ENCODE data around the gene IRF2.

IRF2 gene

GRCh38 chr4:184460499-184461285 lies 13.7 kb downstream of the IRF2 start:
- no peak overlapping the region for H3K4me3 ChIP-seq (ENCODE audit: low read depth, low read length)
- TF ChIP-seq, protein P1, sequence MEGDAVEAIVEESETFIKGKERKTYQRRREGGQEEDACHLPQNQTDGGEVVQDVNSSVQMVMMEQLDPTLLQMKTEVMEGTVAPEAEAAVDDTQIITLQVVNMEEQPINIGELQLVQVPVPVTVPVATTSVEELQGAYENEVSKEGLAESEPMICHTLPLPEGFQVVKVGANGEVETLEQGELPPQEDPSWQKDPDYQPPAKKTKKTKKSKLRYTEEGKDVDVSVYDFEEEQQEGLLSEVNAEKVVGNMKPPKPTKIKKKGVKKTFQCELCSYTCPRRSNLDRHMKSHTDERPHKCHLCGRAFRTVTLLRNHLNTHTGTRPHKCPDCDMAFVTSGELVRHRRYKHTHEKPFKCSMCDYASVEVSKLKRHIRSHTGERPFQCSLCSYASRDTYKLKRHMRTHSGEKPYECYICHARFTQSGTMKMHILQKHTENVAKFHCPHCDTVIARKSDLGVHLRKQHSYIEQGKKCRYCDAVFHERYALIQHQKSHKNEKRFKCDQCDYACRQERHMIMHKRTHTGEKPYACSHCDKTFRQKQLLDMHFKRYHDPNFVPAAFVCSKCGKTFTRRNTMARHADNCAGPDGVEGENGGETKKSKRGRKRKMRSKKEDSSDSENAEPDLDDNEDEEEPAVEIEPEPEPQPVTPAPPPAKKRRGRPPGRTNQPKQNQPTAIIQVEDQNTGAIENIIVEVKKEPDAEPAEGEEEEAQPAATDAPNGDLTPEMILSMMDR (IDR thresholded peaks at IDR 0.05; ENCODE audit: borderline replicate concordance, insufficient read depth, low read depth, low read length) = no peak

- TF ChIP-seq, protein P1 (IDR thresholded peaks at IDR 0.05; ENCODE audit: borderline replicate concordance, insufficient read depth, low read depth, low read length) = no peak
- H3K4me3 ChIP-seq (ENCODE audit: low read depth, low read length) = no peak overlapping the region
Observed at GRCh38 chr4:184459413-184459812, 14.9 kb downstream of the IRF2 start.

- TF ChIP-seq, protein P1 (IDR thresholded peaks at IDR 0.05; ENCODE audit: borderline replicate concordance, insufficient read depth, low read depth, low read length) = no peak
- H3K4me3 ChIP-seq (ENCODE audit: low read depth, low read length) = no peak overlapping the region
Observed at GRCh38 chr4:184457535-184458249, 16.7 kb downstream of the IRF2 start.

GRCh38 chr4:184456337-184456736 lies 18.0 kb downstream of the IRF2 start:
- TF ChIP-seq, protein P1 (IDR thresholded peaks at IDR 0.05; ENCODE audit: borderline replicate concordance, insufficient read depth, low read depth, low read length) = no peak
- H3K4me3 ChIP-seq (ENCODE audit: low read depth, low read length) = no peak overlapping the region

- no peak overlapping the region for H3K4me3 ChIP-seq (ENCODE audit: low read depth, low read length)
- TF ChIP-seq, protein P1 (IDR thresholded peaks at IDR 0.05; ENCODE audit: borderline replicate concordance, insufficient read depth, low read depth, low read length) = no peak
Observed at GRCh38 chr4:184455299-184455698, 19.1 kb downstream of the IRF2 start.

- TF ChIP-seq, protein P1 (IDR thresholded peaks at IDR 0.05; ENCODE audit: borderline replicate concordance, insufficient read depth, low read depth, low read length) = no peak
- no peak overlapping the region for H3K4me3 ChIP-seq (ENCODE audit: low read depth, low read length)
Observed at GRCh38 chr4:184453365-184454160, 20.8 kb downstream of the IRF2 start.
